ENCODE results near the gene SOCS6. TPM values are rescaled to one million over a fixed set of nuclear protein-coding genes. Genes with fewer than 3 reads are reported as not detected.

The SOCS6 gene
- total RNA-seq, 3 donors from 2014 or later (not counting 1 experiment from before 2014, with no cell fraction given), result 2.5 to 8.1 (median 4.7) TPM

DNA sequence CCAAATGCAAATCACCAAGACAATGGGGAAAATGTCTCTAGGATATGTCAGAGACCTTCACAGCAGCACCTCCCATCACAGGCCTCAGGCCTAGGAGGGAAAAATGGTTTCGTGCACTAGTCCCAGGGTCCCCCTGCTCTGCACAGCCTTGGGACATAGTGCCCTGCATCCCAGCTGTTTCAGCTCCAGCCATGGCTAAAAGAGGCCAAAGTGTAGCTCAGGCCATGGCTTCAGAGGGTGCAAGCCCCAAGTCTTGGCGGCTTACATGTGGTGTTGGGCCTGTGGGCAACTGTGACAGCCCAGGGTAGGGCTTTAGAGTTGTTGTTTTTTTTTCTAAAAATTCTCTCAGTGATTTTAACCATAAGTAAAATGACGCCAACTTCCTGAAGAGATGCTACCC lies 25.5 kb upstream of the SOCS6 start:
- intact Hi-C loops (cut with micrococcal nuclease), result no loop called here
- no peaks in the 10 kb centered on the region for H3K9me3 ChIP-seq (ENCODE audit: control insufficient read depth, insufficient read depth, low read length)
- H3K27me3 Mint-ChIP-seq (ENCODE audit: low read depth in 2 of 2), result peaks cover 5 to 19% of the 10 kb centered on the region in 2 donors
- H3K4me3 ChIP-seq (ENCODE audit: low read length), result no peak overlapping the region
- H3K4me1 ChIP-seq (ENCODE audit: control insufficient read depth, insufficient read depth, low read length), result no peaks in the 10 kb centered on the region
- no peak overlapping the region for H3K27ac ChIP-seq (ENCODE audit: low read length)
- TF ChIP-seq, protein P1, sequence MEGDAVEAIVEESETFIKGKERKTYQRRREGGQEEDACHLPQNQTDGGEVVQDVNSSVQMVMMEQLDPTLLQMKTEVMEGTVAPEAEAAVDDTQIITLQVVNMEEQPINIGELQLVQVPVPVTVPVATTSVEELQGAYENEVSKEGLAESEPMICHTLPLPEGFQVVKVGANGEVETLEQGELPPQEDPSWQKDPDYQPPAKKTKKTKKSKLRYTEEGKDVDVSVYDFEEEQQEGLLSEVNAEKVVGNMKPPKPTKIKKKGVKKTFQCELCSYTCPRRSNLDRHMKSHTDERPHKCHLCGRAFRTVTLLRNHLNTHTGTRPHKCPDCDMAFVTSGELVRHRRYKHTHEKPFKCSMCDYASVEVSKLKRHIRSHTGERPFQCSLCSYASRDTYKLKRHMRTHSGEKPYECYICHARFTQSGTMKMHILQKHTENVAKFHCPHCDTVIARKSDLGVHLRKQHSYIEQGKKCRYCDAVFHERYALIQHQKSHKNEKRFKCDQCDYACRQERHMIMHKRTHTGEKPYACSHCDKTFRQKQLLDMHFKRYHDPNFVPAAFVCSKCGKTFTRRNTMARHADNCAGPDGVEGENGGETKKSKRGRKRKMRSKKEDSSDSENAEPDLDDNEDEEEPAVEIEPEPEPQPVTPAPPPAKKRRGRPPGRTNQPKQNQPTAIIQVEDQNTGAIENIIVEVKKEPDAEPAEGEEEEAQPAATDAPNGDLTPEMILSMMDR (IDR thresholded peaks at IDR 0.05), result no peak
- DNase-seq, result no peak
- H3K36me3 ChIP-seq (ENCODE audit: control insufficient read depth, insufficient read depth, low read length), result no peaks in the 10 kb centered on the region
- H3K27me3 ChIP-seq (ENCODE audit: control insufficient read depth, insufficient read depth, low read length), result no peaks in the 10 kb centered on the region
- no peak for ATAC-seq
- H3K9me3 Mint-ChIP-seq, result no peaks in the 10 kb centered on the region
- no peaks in the 10 kb centered on the region for H3K36me3 Mint-ChIP-seq
- no peak overlapping the region for H3K27ac Mint-ChIP-seq
- no peaks in the 10 kb centered on the region for H3K4me1 Mint-ChIP-seq
- H3K4me3 Mint-ChIP-seq, result no peak overlapping the region
- 50% methylated on average over 2 of the region's 3 CpGs for WGBS (ENCODE audit: insufficient coverage)

DNA sequence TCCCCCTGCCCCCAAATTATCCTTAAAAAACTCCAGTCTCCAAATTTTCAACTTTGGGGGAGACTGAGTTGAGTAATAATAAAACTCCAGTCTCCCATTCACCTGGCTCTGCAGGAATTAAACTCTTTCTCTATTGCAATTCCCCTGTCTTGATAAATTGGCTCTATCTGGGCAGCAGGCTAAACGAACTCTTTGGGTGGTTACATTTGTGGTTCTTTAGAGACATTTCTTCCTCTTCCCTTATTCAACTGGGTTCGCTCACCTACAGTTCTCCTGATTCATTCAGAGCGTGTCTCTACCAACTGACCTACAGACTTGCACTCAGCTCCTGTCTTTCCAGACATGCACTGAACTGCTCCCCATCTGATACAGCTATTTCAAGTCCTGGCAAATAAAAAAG lies 17.1 kb upstream of the SOCS6 start:
- H3K27ac ChIP-seq (ENCODE audit: low read length), result no peak overlapping the region
- TF ChIP-seq, protein P1 (IDR thresholded peaks at IDR 0.05), result no peak
- H3K9me3 ChIP-seq (ENCODE audit: control insufficient read depth, insufficient read depth, low read length), result peaks cover 10% of the 10 kb centered on the region
- H3K27me3 ChIP-seq (ENCODE audit: control insufficient read depth, insufficient read depth, low read length), result no peaks in the 10 kb centered on the region
- H3K4me1 ChIP-seq (ENCODE audit: control insufficient read depth, insufficient read depth, low read length), result no peaks in the 10 kb centered on the region
- H3K27me3 Mint-ChIP-seq (ENCODE audit: low read depth in 2 of 2), result peaks cover 8 to 14% of the 10 kb centered on the region in 2 donors
- H3K4me1 Mint-ChIP-seq, result no peaks in the 10 kb centered on the region
- H3K36me3 ChIP-seq (ENCODE audit: control insufficient read depth, insufficient read depth, low read length), result no peaks in the 10 kb centered on the region
- H3K36me3 Mint-ChIP-seq, result peaks cover 11% of the 10 kb centered on the region
- H3K27ac Mint-ChIP-seq, result no peak overlapping the region
- no peak overlapping the region for H3K4me3 Mint-ChIP-seq
- WGBS (ENCODE audit: insufficient coverage), result 100% methylated on average over 2 of the region's 3 CpGs
- DNase-seq (no peak), ATAC-seq (no peak)
- H3K4me3 ChIP-seq (ENCODE audit: low read length), result no peak overlapping the region
- H3K9me3 Mint-ChIP-seq, result peaks cover 4 to 14% of the 10 kb centered on the region in 2 donors
- intact Hi-C loops (cut with micrococcal nuclease), result no loop called here

DNA sequence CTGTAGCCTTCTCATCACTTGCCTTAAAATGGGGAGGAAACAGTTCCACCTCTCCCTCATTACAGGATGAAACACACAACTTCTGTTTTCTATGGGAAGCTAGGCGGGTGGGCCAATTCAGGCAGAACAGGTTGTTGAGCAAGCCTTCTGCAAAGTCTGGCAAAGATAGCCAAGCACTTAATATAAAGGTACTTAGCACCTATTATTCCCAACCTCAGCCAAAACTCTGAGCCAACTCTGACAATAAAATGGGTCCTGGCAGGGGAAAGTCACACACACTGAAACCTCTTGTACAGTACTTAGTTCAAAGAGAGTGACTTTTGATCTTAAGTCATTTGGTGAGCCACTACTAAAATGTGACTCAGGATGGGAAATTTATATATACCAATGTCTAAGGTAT lies 15.8 kb upstream of the SOCS6 start:
- TF ChIP-seq, protein P1 (IDR thresholded peaks at IDR 0.05), result no peak
- no peak overlapping the region for H3K4me3 Mint-ChIP-seq
- no peak overlapping the region for H3K27ac Mint-ChIP-seq
- Histone ChIP-seq H3K27me3 (ENCODE audit: control insufficient read depth, insufficient read depth, low read length) (no peaks in the 10 kb centered on the region), H3K36me3 (ENCODE audit: control insufficient read depth, insufficient read depth, low read length) (no peaks in the 10 kb centered on the region), H3K27ac (ENCODE audit: low read length) (no peak overlapping the region), H3K4me1 (ENCODE audit: control insufficient read depth, insufficient read depth, low read length) (no peaks in the 10 kb centered on the region), H3K9me3 (ENCODE audit: control insufficient read depth, insufficient read depth, low read length) (peaks cover 10% of the 10 kb centered on the region), H3K4me3 (ENCODE audit: low read length) (no peak overlapping the region)
- H3K27me3 Mint-ChIP-seq (ENCODE audit: low read depth in 2 of 2), result peaks cover 5 to 14% of the 10 kb centered on the region in 2 donors
- intact Hi-C loops (cut with micrococcal nuclease), result no loop called here
- no peaks in the 10 kb centered on the region for H3K4me1 Mint-ChIP-seq
- H3K9me3 Mint-ChIP-seq, result peaks cover 4 to 14% of the 10 kb centered on the region in 2 donors
- DNase-seq (no peak), ATAC-seq (no peak)
- 83% methylated on average over 1 of the region's 1 CpG for WGBS (ENCODE audit: insufficient coverage)
- peaks cover 11% of the 10 kb centered on the region for H3K36me3 Mint-ChIP-seq

All from natural killer cell (primary cell).